ENCODE data around the gene TSBP1. TPM values are rescaled to one million over a fixed set of nuclear protein-coding genes. Genes with fewer than 3 reads are reported as not detected.
"Not testable (repeated sequence)": the region's sequence is repeated elsewhere in the genome, so short reads cannot be mapped to it uniquely, and the experiment has no call there.

Gene TSBP1
- total RNA-seq, 1 experiment from 2014 or later = not detected

GRCh38 chr6:32288426-32288825 lies 83.3 kb downstream of the TSBP1 start:
- no CpG with 5 or more reads among the region's 2 CpGs for WGBS (ENCODE audit: extremely low coverage, insufficient read length, low lambda C conversion rate)
- H3K36me3 Mint-ChIP-seq (ENCODE audit: insufficient read depth in 1 of 3, low read depth in 3 of 3) = no peaks in the 10 kb centered on the region
- H2BK12ac ChIP-seq (ENCODE audit: insufficient read length, low read depth, low read length) = no peak overlapping the region
- H3K18ac ChIP-seq (ENCODE audit: insufficient read length, low read depth, low read length) = no peak overlapping the region
- H3K27ac ChIP-seq (ENCODE audit: insufficient read length, low read depth, low read length) = no peak overlapping the region
- H3K9me3 Mint-ChIP-seq = peaks cover 0 to 3% of the 10 kb centered on the region in 2 experiments; a peak in 2 of 5 replicates
- no peak overlapping the region for H3K4me3 Mint-ChIP-seq
- H3K9ac ChIP-seq (ENCODE audit: extremely low read depth, insufficient read length, low read length) = no peak overlapping the region
- no peaks in the 10 kb centered on the region for H3K79me1 ChIP-seq (ENCODE audit: insufficient read depth, low read depth, low read length, poor library complexity, severe bottlenecking)
- no peaks in the 10 kb centered on the region for H4K20me1 ChIP-seq (ENCODE audit: control insufficient read depth, insufficient read depth, insufficient read length)
- H3K27me3 ChIP-seq (ENCODE audit: insufficient read depth, low read length) = no peaks in the 10 kb centered on the region
- H3K23ac ChIP-seq (ENCODE audit: insufficient read length, low read depth, low read length) = no peak overlapping the region
- H3K56ac ChIP-seq (ENCODE audit: insufficient read length, low read depth, low read length) = no peak overlapping the region
- no peak overlapping the region for H2AK5ac ChIP-seq (ENCODE audit: insufficient read length, low read length)
- no peak overlapping the region for H3K4ac ChIP-seq (ENCODE audit: low read depth, low read length)
- H3K23me2 ChIP-seq (ENCODE audit: insufficient read length, low read depth, low read length, poor library complexity, severe bottlenecking) = no peaks in the 10 kb centered on the region
- H3K4me1 Mint-ChIP-seq = no peaks in the 10 kb centered on the region
- H2BK15ac ChIP-seq (ENCODE audit: low read depth, low read length) = no peak overlapping the region
- TF ChIP-seq, protein P1, sequence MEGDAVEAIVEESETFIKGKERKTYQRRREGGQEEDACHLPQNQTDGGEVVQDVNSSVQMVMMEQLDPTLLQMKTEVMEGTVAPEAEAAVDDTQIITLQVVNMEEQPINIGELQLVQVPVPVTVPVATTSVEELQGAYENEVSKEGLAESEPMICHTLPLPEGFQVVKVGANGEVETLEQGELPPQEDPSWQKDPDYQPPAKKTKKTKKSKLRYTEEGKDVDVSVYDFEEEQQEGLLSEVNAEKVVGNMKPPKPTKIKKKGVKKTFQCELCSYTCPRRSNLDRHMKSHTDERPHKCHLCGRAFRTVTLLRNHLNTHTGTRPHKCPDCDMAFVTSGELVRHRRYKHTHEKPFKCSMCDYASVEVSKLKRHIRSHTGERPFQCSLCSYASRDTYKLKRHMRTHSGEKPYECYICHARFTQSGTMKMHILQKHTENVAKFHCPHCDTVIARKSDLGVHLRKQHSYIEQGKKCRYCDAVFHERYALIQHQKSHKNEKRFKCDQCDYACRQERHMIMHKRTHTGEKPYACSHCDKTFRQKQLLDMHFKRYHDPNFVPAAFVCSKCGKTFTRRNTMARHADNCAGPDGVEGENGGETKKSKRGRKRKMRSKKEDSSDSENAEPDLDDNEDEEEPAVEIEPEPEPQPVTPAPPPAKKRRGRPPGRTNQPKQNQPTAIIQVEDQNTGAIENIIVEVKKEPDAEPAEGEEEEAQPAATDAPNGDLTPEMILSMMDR (conservative IDR thresholded peaks at IDR 0.05) = no peak
- no peak overlapping the region for H3T11ph ChIP-seq (ENCODE audit: low read length)
- H2BK120ac ChIP-seq (ENCODE audit: low read depth, low read length, poor library complexity, severe bottlenecking) = no peak overlapping the region
- no peaks in the 10 kb centered on the region for H3K4me1 ChIP-seq (ENCODE audit: insufficient read depth, low read length)
- H3K4me2 ChIP-seq (ENCODE audit: insufficient read depth, insufficient read length, low read length) = no peak overlapping the region
- no peak overlapping the region for H4K5ac ChIP-seq (ENCODE audit: insufficient read length, low read depth, low read length)
- H3K79me2 ChIP-seq (ENCODE audit: insufficient read depth, low read length) = 0 out of 2 replicates have a peak, but pooled peaks cover 1% of the 10 kb centered on the region
- 0 out of 2 replicates have a peak, but pooled peaks cover under 1% of the 10 kb centered on the region for H3K27me3 Mint-ChIP-seq (ENCODE audit: low read depth)
- no peak overlapping the region for H3K27ac Mint-ChIP-seq
- no peak overlapping the region for H2AFZ ChIP-seq (ENCODE audit: low read length)
- no peaks in the 10 kb centered on the region for H3K9me3 ChIP-seq (ENCODE audit: control insufficient read depth, low read depth, low read length)
- no peak for DNase-seq
- no peak overlapping the region for H4K91ac ChIP-seq (ENCODE audit: insufficient read length, low read depth, low read length)
- no peak overlapping the region for H3K14ac ChIP-seq (ENCODE audit: insufficient read depth, low read length)
- no peak overlapping the region for H4K8ac ChIP-seq (replicated peaks; ENCODE audit: insufficient read length, low read depth, low read length)
- H2BK5ac ChIP-seq (ENCODE audit: insufficient read length, low read length) = no peak overlapping the region
- no peak overlapping the region for H2BK20ac ChIP-seq (ENCODE audit: low read depth, low read length, poor library complexity, severe bottlenecking)

DNA sequence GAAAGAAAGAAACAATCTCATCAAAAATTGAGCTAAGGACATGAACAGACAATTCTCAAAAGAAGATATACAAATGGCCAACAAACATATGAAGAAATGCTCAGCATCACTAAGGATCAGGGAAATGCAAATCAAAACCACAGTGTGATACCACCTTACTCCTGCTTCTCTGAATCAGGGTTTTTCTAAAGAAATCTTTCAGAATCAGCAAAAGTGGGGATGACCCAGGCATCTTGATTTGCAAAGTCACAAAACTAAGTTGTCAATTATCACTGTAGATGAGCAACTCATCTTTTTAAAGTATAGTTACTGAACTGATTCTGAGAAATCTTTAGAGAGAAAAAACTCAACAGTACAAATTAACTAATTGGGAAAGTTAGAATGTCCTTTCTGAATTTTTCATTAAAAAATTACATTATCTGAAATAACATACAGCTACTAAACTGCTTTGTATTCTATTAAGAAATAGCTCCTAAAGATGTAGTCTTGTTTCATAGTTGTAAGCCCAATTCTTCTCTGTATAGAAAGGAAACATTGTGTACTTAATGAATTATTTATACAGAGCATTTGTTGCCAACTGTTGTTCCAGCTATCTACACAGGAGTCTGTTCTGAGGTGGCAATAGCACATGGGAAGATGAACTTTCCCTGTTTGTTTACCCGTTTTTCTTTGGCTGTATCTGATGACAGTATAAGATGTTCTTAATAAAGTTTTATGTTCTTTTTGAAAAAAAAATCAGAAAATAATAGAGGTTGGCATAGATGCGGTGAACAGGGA lies 97.7 kb downstream of the TSBP1 start:
- H4K91ac ChIP-seq (ENCODE audit: insufficient read length, low read depth, low read length); H2BK12ac ChIP-seq (ENCODE audit: insufficient read length, low read depth, low read length); H4K5ac ChIP-seq (ENCODE audit: insufficient read length, low read depth, low read length); DNase-seq; H3K4me2 ChIP-seq (ENCODE audit: insufficient read depth, insufficient read length, low read length); H3K56ac ChIP-seq (ENCODE audit: insufficient read length, low read depth, low read length); H2BK15ac ChIP-seq (ENCODE audit: low read depth, low read length); H3K9ac ChIP-seq (ENCODE audit: extremely low read depth, insufficient read length, low read length); H3K14ac ChIP-seq (ENCODE audit: insufficient read depth, low read length); H2AFZ ChIP-seq (ENCODE audit: low read length); H3K27me3 Mint-ChIP-seq (ENCODE audit: low read depth); H3K4me1 ChIP-seq (ENCODE audit: insufficient read depth, low read length); H2BK20ac ChIP-seq (ENCODE audit: low read depth, low read length, poor library complexity, severe bottlenecking); H2BK120ac ChIP-seq (ENCODE audit: low read depth, low read length, poor library complexity, severe bottlenecking); H4K8ac ChIP-seq (replicated peaks; ENCODE audit: insufficient read length, low read depth, low read length); H3K4ac ChIP-seq (ENCODE audit: low read depth, low read length); H3K79me1 ChIP-seq (ENCODE audit: insufficient read depth, low read depth, low read length, poor library complexity, severe bottlenecking); H3K18ac ChIP-seq (ENCODE audit: insufficient read length, low read depth, low read length); H3K79me2 ChIP-seq (ENCODE audit: insufficient read depth, low read length); H2AK5ac ChIP-seq (ENCODE audit: insufficient read length, low read length); H4K20me1 ChIP-seq (ENCODE audit: control insufficient read depth, insufficient read depth, insufficient read length); H3K23me2 ChIP-seq (ENCODE audit: insufficient read length, low read depth, low read length, poor library complexity, severe bottlenecking); H3K4me3 Mint-ChIP-seq; H3K9me3 ChIP-seq (ENCODE audit: control insufficient read depth, low read depth, low read length); H3K23ac ChIP-seq (ENCODE audit: insufficient read length, low read depth, low read length); H3K27me3 ChIP-seq (ENCODE audit: insufficient read depth, low read length); H2BK5ac ChIP-seq (ENCODE audit: insufficient read length, low read length); H3K27ac ChIP-seq (ENCODE audit: insufficient read length, low read depth, low read length); H3T11ph ChIP-seq (ENCODE audit: low read length): not testable (repeated sequence)
- H3K9me3 Mint-ChIP-seq = peaks cover 16 to 59% of the 10 kb centered on the region in 2 experiments
- peak overlapping the region in 2 of 3 experiments; percentile 55 to 72; a peak in 2 of 7 replicates for H3K27ac Mint-ChIP-seq
- peaks cover 6 to 71% (median 7%) of the 10 kb centered on the region in 3 experiments; a peak in 5 of 7 replicates for H3K36me3 Mint-ChIP-seq (ENCODE audit: insufficient read depth in 1 of 3, low read depth in 3 of 3)
- peaks cover 12% of the 10 kb centered on the region in 2 experiments for H3K4me1 Mint-ChIP-seq
- no CpG with 5 or more reads among the region's 2 CpGs for WGBS (ENCODE audit: extremely low coverage, insufficient read length, low lambda C conversion rate)

Data from H9 (cell line).